Loucy (cell line): ENCODE measurements around the gene WDPCP.

Source experiments
- H2AFZ ChIP-seq: fragments of 200-600 bp; sonication (generic); 2 replicates; pipeline ENCODE4 v1.6.0; 2016; ENCODE audit warnings: antibody characterized with exemption, mild to moderate bottlenecking, low read length, moderate library complexity
- H3F3A ChIP-seq: fragments of 200-600 bp; 2 replicates; pipeline ENCODE4 v1.6.0; 2016; ENCODE audit warnings: antibody characterized with exemption, low read depth, mild to moderate bottlenecking
- H3K27me3 ChIP-seq: fragments of 200-600 bp; sonication (generic); 2 replicates; pipeline ENCODE4 v1.6.1; 2014; ENCODE audit warnings: low read length, mild to moderate bottlenecking; ENCODE audit not compliant: insufficient read depth, poor library complexity, severe bottlenecking
- H3K36me3 ChIP-seq: fragments of 200-600 bp; sonication (generic); 2 replicates; pipeline ENCODE4 v1.6.1; 2016; ENCODE audit warnings: low read length; ENCODE audit not compliant: insufficient read depth
- H3K4me1 ChIP-seq: fragments of 200-600 bp; sonication (generic); 2 replicates; pipeline ENCODE4 v1.5.1; 2014; ENCODE audit warnings: low read length, mild to moderate bottlenecking; ENCODE audit not compliant: insufficient read depth, poor library complexity, severe bottlenecking
- H3K4me2 ChIP-seq: fragments of 200-600 bp; sonication (generic); 2 replicates; pipeline ENCODE4 v1.6.0; 2014; ENCODE audit warnings: antibody characterized with exemption, low read length, low read depth, mild to moderate bottlenecking; ENCODE audit not compliant: poor library complexity, severe bottlenecking
- H3K4me3 ChIP-seq: fragments of 200-600 bp; sonication (generic); 2 replicates; pipeline ENCODE4 v1.5.1; 2014; ENCODE audit warnings: low read length, mild to moderate bottlenecking, mixed read lengths; ENCODE audit not compliant: poor library complexity, severe bottlenecking
- H3K79me2 ChIP-seq: fragments of 200-600 bp; sonication (generic); 2 replicates; pipeline ENCODE4 v1.6.1; 2014; ENCODE audit warnings: low read length; ENCODE audit not compliant: insufficient read depth
- H3K9ac ChIP-seq: fragments of 200-600 bp; sonication (generic); 2 replicates; pipeline ENCODE4 v1.6.0; 2014; ENCODE audit warnings: mild to moderate bottlenecking, low read depth, low read length, moderate library complexity; ENCODE audit not compliant: poor library complexity, severe bottlenecking
- H3K9me2 ChIP-seq: fragments of 200-600 bp; sonication (generic); replicated peaks from 2 replicates; pipeline ENCODE4 v1.6.1; 2016; ENCODE audit warnings: low read depth, low read length, mixed read lengths
- H3K9me3 ChIP-seq: fragments of 200-600 bp; sonication (generic); 2 replicates; pipeline ENCODE4 v1.6.1; 2014; ENCODE audit warnings: mild to moderate bottlenecking, antibody characterized with exemption, low read length, low read depth; ENCODE audit not compliant: insufficient read depth
- H4K20me1 ChIP-seq: fragments of 200-600 bp; sonication (generic); 2 replicates; pipeline ENCODE4 v1.6.0; 2014; ENCODE audit warnings: antibody characterized with exemption, low read length, mild to moderate bottlenecking; ENCODE audit not compliant: insufficient read depth, poor library complexity, severe bottlenecking
- EZH2phosphoT487 ChIP-seq: fragments of 200-600 bp; IDR thresholded peaks from 2 replicates; pipeline ENCODE4 v1.6.1; 2018; ENCODE audit warnings: antibody characterized with exemption, mild to moderate bottlenecking, moderate library complexity, borderline replicate concordance
- TF ChIP-seq, protein P1 (sequence below): fragments of 200-600 bp; sonication (generic); conservative IDR thresholded peaks from 2 replicates; pipeline ENCODE4 v1.5.1; 2014; ENCODE audit warnings: mild to moderate bottlenecking, antibody characterized with exemption, low read length

The WDPCP gene

DNA sequence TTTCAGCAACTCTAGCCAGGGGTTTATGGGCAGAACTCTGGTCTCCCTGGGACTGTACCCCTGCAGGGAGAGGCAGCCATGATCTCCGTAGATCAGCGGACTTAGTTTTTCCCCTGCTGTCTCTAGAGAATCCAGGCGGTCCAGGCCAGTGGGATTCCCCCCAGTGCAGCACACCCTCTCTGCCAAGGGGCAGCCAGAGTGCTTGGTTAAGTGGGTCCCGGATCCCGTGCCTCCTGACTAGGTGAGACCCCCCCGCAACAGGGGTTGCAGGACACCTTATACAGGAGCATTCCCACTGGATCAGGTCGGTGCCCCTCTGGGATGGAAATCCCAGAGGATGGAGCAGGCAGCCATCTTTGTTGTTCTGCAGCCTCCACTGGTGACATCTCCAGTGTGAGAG, 33.0 kb downstream of the WDPCP start:
- Histone ChIP-seq H4K20me1 (no peaks in the 10 kb centered on the region), H3K27me3 (no peaks in the 10 kb centered on the region), H3K9ac (no peak overlapping the region), H3K9me2 (no peaks in the 10 kb centered on the region), H3K4me2 (no peak overlapping the region), H3K4me1 (peaks cover 11% of the 10 kb centered on the region), H3K4me3 (no peak overlapping the region), H3K9me3 (no peaks in the 10 kb centered on the region), H3K36me3 (no peaks in the 10 kb centered on the region), H3F3A (no peaks in the 10 kb centered on the region), H2AFZ (no peak overlapping the region), H3K79me2 (no peaks in the 10 kb centered on the region)
- TF ChIP-seq, protein P1, sequence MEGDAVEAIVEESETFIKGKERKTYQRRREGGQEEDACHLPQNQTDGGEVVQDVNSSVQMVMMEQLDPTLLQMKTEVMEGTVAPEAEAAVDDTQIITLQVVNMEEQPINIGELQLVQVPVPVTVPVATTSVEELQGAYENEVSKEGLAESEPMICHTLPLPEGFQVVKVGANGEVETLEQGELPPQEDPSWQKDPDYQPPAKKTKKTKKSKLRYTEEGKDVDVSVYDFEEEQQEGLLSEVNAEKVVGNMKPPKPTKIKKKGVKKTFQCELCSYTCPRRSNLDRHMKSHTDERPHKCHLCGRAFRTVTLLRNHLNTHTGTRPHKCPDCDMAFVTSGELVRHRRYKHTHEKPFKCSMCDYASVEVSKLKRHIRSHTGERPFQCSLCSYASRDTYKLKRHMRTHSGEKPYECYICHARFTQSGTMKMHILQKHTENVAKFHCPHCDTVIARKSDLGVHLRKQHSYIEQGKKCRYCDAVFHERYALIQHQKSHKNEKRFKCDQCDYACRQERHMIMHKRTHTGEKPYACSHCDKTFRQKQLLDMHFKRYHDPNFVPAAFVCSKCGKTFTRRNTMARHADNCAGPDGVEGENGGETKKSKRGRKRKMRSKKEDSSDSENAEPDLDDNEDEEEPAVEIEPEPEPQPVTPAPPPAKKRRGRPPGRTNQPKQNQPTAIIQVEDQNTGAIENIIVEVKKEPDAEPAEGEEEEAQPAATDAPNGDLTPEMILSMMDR: no peak
- no peak for TF ChIP-seq EZH2phosphoT487

DNA sequence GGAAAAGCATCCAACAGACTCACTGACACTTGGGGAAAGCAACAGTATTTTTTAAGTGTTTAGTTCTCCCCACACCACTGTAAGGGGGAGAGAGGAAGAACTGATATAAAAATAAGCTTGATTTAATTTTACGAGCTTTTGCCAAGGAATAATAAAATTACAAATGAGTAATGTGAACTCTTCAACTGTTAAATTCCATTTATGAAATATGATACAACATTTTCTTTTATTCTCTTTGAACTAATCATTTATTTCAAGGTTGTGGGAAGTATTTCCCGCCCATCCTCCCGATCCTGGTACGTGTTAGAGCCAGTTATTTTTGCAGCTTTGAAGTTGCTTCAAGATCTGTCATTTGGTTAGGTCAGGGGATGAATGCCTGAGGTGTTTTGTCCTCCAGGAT, 35.2 kb downstream of the WDPCP start:
- TF ChIP-seq, protein P1: no peak
- TF ChIP-seq EZH2phosphoT487: no peak
- Histone ChIP-seq H3K4me2 (no peak overlapping the region), H3K9ac (no peak overlapping the region)

DNA sequence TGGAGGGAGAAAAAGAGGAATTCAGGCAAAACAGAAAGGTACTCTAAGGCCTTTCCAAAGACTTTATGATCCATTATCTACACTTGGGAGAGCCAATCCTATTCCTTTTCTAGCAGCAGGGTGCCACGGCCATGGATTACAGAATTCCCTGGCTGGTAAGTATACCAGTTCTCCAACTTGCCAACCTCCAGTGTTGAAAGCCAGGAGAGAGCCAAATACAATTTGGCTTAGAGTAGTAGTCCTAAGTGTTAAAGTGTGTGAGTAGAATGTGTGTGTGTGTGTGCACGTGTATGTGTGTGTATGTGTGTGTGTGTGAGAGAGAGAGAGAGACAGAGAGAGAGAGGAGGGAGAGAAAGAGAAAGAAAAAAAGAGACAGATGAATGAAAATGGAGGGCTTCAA, 43.3 kb downstream of the WDPCP start:
- Histone ChIP-seq H3K36me3 (no peaks in the 10 kb centered on the region), H2AFZ (no peak overlapping the region), H3K4me3 (no peak overlapping the region), H3K4me1 (peaks cover under 1% of the 10 kb centered on the region), H3K9me2 (no peaks in the 10 kb centered on the region), H3F3A (no peaks in the 10 kb centered on the region), H3K9me3 (no peaks in the 10 kb centered on the region), H3K27me3 (no peaks in the 10 kb centered on the region), H3K79me2 (peaks cover 3% of the 10 kb centered on the region; the same call in 1 of the 2 replicates), H3K4me2 (no peak overlapping the region), H3K9ac (no peak overlapping the region), H4K20me1 (no peaks in the 10 kb centered on the region)
- TF ChIP-seq, protein P1: no peak
- no peak for TF ChIP-seq EZH2phosphoT487

More for the DNA sequence above, 35.2 kb downstream of the WDPCP start:
- H3K9me2 ChIP-seq: no peaks in the 10 kb centered on the region
- H2AFZ ChIP-seq: no peak overlapping the region
- no peaks in the 10 kb centered on the region for H3K9me3 ChIP-seq
- H3K36me3 ChIP-seq: no peaks in the 10 kb centered on the region
- no peaks in the 10 kb centered on the region for H3K79me2 ChIP-seq
- H3K4me1 ChIP-seq: peaks cover 15% of the 10 kb centered on the region
- H3K27me3 ChIP-seq: no peaks in the 10 kb centered on the region
- no peaks in the 10 kb centered on the region for H3F3A ChIP-seq
- H3K4me3 ChIP-seq: no peak overlapping the region
- H4K20me1 ChIP-seq: no peaks in the 10 kb centered on the region
